K562 (cell line): ENCODE data around the gene SHISA7. TPM values are rescaled to one million over a fixed set of nuclear protein-coding genes. Genes with fewer than 3 reads are reported as not detected.

Experiments
- ATAC-seq: fragments of 200-7000 bp; cut with Tn5 transposase; 3 replicates; pipeline ENCODE4 v1.9.1; 2020; ENCODE audit warnings: moderate library complexity
- BruUV-seq: library from RNA; stranded (reverse); fragments of 400-500 nt; replicated peaks from 2 replicates; lab custom pipeline; 2021; lab: Mats Ljungman, UMichigan
- CTCF ChIA-PET: fragments of 300-600 bp; formaldehyde crosslinking; extraction: SDS; loops from one replicate; lab custom pipeline; 2021; ENCODE audit warnings: low intra/inter-chr PET ratio; lab: Yijun Ruan, JAX
- POLR2A ChIA-PET: fragments of 300-600, 350-650 bp; sonication (Branson Sonifier 250); formaldehyde crosslinking; extraction: SDS; loops from one replicate; lab custom pipeline; 2021; ENCODE audit warnings: antibody characterized with exemption, inconsistent platforms; lab: Yijun Ruan, JAX
- DNase-seq, 4 experiments: peaks; one replicate each; pipeline versions ENCODE4 v3.0.0 to v3.0.0-alpha.2; 2011 to 2018; ENCODE audit warnings: low spot score in 3 of 4, mixed read lengths in 3 of 4; ENCODE audit errors: extremely low read depth in 1 of 4
- FAIRE-seq: peaks from 2 replicates; lab custom pipeline; 2011; peaks lifted over from hg19 to GRCh38; lab: Jason Lieb, UNC
- H2AFZ ChIP-seq: 2 replicates; pipeline ENCODE4 v1.6.0; 2011; ENCODE audit warnings: low read depth, low read length, control low read depth, inconsistent platforms
- H3K27ac ChIP-seq: fragments of 200-600 bp; 3 replicates; pipeline ENCODE4 v1.8.0; 2011; ENCODE audit warnings: low read depth, mild to moderate bottlenecking, control low read depth, inconsistent platforms, low read length, moderate library complexity, mixed read lengths; ENCODE audit errors: extremely low read depth
- H3K27me3 ChIP-seq, 2 experiments: fragments of 300-600 bp in 1 of 2; 2 replicates in 1 of 2; 3 replicates in 1 of 2; pipeline versions ENCODE4 v1.6.0 to v1.8.0; 2011; ENCODE audit warnings: inconsistent platforms in 2 of 2, low read length in 2 of 2, mild to moderate bottlenecking in 1 of 2, mixed read lengths in 1 of 2, moderate library complexity in 1 of 2; ENCODE audit not compliant: control insufficient read depth in 2 of 2, insufficient read depth in 2 of 2
- H3K36me3 ChIP-seq: fragments of 300-600 bp; 3 replicates; pipeline ENCODE4 v1.8.0; 2011; ENCODE audit warnings: mild to moderate bottlenecking, low read length, inconsistent platforms; ENCODE audit not compliant: control insufficient read depth, insufficient read depth
- H3K4me1 ChIP-seq, 2 experiments: fragments of 200-600 bp in 1 of 2; replicated peaks in 1 of 2; 2 replicates in 1 of 2; 3 replicates in 1 of 2; pipeline versions ENCODE4 v1.5.1 to v1.8.0; 2011; ENCODE audit warnings: inconsistent platforms in 2 of 2, low read length in 2 of 2, mild to moderate bottlenecking in 1 of 2, mixed read lengths in 1 of 2, moderate library complexity in 1 of 2; ENCODE audit not compliant: control insufficient read depth in 2 of 2, insufficient read depth in 2 of 2
- H3K4me2 ChIP-seq: 2 replicates; pipeline ENCODE4 v1.6.1; 2011; ENCODE audit warnings: low read length, control low read depth, inconsistent platforms, mixed read lengths; ENCODE audit not compliant: insufficient read depth
- H3K4me3 ChIP-seq: fragments of 200-600 bp; sonication (generic), shearing (Covaris generic); 2 replicates; pipeline ENCODE4 v1.5.1; 2016; ENCODE audit warnings: control low read depth, inconsistent platforms
- H3K79me2 ChIP-seq: fragments of 200-600 bp; 3 replicates; pipeline ENCODE4 v1.8.0; 2011; ENCODE audit warnings: low read length, inconsistent platforms; ENCODE audit not compliant: control insufficient read depth, insufficient read depth
- H3K9ac ChIP-seq, 2 experiments: 2 replicates each; pipeline versions ENCODE4 v1.6.0 to v1.6.1; 2011; ENCODE audit warnings: low read depth in 2 of 2, low read length in 2 of 2, control low read depth in 1 of 2, inconsistent platforms in 1 of 2, mild to moderate bottlenecking in 1 of 2, mixed read lengths in 1 of 2; ENCODE audit not compliant: insufficient read depth in 1 of 2
- H3K9me1 ChIP-seq: one replicate; pipeline ENCODE4 v1.6.0; 2011; ENCODE audit warnings: inconsistent platforms, mild to moderate bottlenecking, low read length, moderate library complexity; ENCODE audit not compliant: control insufficient read depth, insufficient read depth
- H3K9me3 ChIP-seq: replicated peaks from 2 replicates; pipeline ENCODE4 v1.5.1; 2011; ENCODE audit warnings: low read depth, low read length, inconsistent platforms; ENCODE audit not compliant: control insufficient read depth, insufficient read depth
- H4K20me1 ChIP-seq: replicated peaks from 2 replicates; pipeline ENCODE4 v1.6.1; 2011; ENCODE audit warnings: low read length, inconsistent platforms, mixed read lengths; ENCODE audit not compliant: control insufficient read depth, insufficient read depth
- CBX8 ChIP-seq: fragments of 200-600 bp; sonication (generic); IDR thresholded peaks from 2 replicates; pipeline ENCODE4 v1.6.1; 2012; ENCODE audit warnings: borderline replicate concordance, mixed run types, low read depth, mild to moderate bottlenecking, moderate library complexity, mixed read lengths, low read length, control low read depth, inconsistent platforms; ENCODE audit not compliant: poor library complexity, severe bottlenecking; ENCODE audit errors: extremely low read depth
- KLF10 ChIP-seq: fragments of 250-450 bp; sonication (Bioruptor Pico); IDR thresholded peaks from 2 replicates; pipeline ENCODE4 v1.6.1; 2021; ENCODE audit warnings: matching md5 sums
- RBBP5 ChIP-seq: fragments of 200-600 bp; sonication (generic); IDR thresholded peaks from 2 replicates; pipeline ENCODE4 v1.6.1; 2012; ENCODE audit warnings: borderline replicate concordance, mild to moderate bottlenecking, low read length, control low read depth, inconsistent platforms; ENCODE audit not compliant: insufficient read depth, poor library complexity, severe bottlenecking
- SAP30 ChIP-seq: fragments of 200-600 bp; sonication (generic); IDR thresholded peaks from 2 replicates; pipeline ENCODE4 v1.6.1; 2012; ENCODE audit warnings: borderline replicate concordance, low read depth, mild to moderate bottlenecking, moderate library complexity, low read length, control low read depth, inconsistent platforms; ENCODE audit not compliant: insufficient read depth, poor library complexity, severe bottlenecking
- TCFL5 ChIP-seq: fragments of 250-450 bp; sonication (Bioruptor Pico); conservative IDR thresholded peaks from 2 replicates; pipeline ENCODE4 v1.6.1; 2021; ENCODE audit warnings: mild to moderate bottlenecking, moderate library complexity, matching md5 sums
- ZC3H11A ChIP-seq: IDR thresholded peaks from 2 replicates; pipeline ENCODE4 v1.6.1; 2012; ENCODE audit warnings: low read depth, low read length, improper control_type of control experiment
- ZNF778 ChIP-seq: fragments of 450-650 bp; formaldehyde crosslinking; IDR thresholded peaks from 2 replicates; pipeline ENCODE4 v1.4.0; 2020; ENCODE audit warnings: mild to moderate bottlenecking, moderate library complexity
- WGBS: fragments of 100-300 bp; shearing (Covaris generic); methylation state at CpG from one replicate; pipeline ENCODE4 v1.1.6; 2016; ENCODE audit warnings: low coverage, mixed read lengths; ENCODE audit not compliant: insufficient coverage; ENCODE audit errors: missing lambda C conversion rate; 5-methylcytosine and 5-hydroxymethylcytosine counted together
- in situ Hi-C: fragments of 300-500 bp; cut with MboI; formaldehyde crosslinking; loops from 4 replicates; pipeline ENCODE4 v1.15.0; 2018; ENCODE audit warnings: inconsistent platforms, mixed read lengths
- intact Hi-C: fragments of 100-400 bp; cut with micrococcal nuclease; formaldehyde crosslinking; loops from 2 replicates; pipeline ENCODE4 v1.14.2; 2022
- polyA plus RNA-seq, 8 experiments: library from polyadenylated mRNA; depleted of rRNA in 4 of 8; stranded (reverse) in 5 of 8; unstranded in 3 of 8; fragments of >200 nt; fragmentation: Nextera tagmentation in 2 of 8; fragmentation: Illumina TruSeq in 1 of 8; extraction: Ambion mirVana in 2 of 8; extraction: Trizol in 1 of 8; gene quantifications; 2 replicates each; pipeline versions ENCODE4 v1.2.1 to v1.2.3, GENCODE V29; 2011 to 2014; ENCODE audit warnings: inconsistent platforms in 1 of 8, missing spikeins in 1 of 8
- total RNA-seq, 7 experiments: library from RNA; depleted of rRNA in 6 of 7; stranded (reverse); fragments of >200 nt in 6 of 7; fragmentation: Illumina TruSeq in 2 of 7; extraction: Trizol in 2 of 7; gene quantifications; 2 replicates each; pipeline versions ENCODE4 v1.2.1 to v1.2.3, GENCODE V29; 2011 to 2021; ENCODE audit warnings: low replicate concordance in 1 of 7
- TF ChIP-seq, protein P1 (sequence below): fragments of 450-650 bp; IDR thresholded peaks from 2 replicates; pipeline ENCODE4 v1.6.1; 2016; ENCODE audit warnings: antibody characterized with exemption
- TF ChIP-seq, protein P2 (sequence below): fragments of 450-650 bp; IDR thresholded peaks from 2 replicates; pipeline ENCODE4 v1.6.1; 2016; ENCODE audit warnings: low read depth
- TF ChIP-seq, protein P3 (sequence below): fragments of 250-450 bp; sonication (Bioruptor Pico); IDR thresholded peaks from 2 replicates; pipeline ENCODE4 v1.5.0; 2020; ENCODE audit warnings: mild to moderate bottlenecking, borderline replicate concordance

Gene SHISA7
- total and polyA plus RNA-seq, 9 of the 15 experiments (the other 6 are each of a cell fraction or from before 2014, with no cell fraction given), result 0.01 to 0.40 (median 0.07) TPM

DNA sequence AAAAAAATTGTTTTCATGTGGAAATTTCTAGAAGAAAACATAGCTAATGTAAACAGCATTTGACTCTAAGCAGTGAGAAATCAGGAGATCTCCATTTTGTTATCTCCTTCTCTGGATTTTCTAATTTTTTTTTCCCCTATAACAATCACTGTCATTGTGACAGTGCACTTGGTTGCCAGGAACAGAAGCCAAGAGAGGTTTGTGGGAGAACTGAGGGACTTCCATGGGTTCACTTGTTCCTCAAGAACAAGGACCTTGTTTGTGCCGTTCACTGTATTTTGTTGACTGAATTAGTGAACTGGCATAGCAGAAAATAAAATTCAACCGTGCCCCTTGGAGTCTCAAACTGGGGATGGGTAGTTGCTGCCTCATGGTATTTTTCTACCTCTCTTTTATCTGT lies 17.1 kb downstream of the SHISA7 start:
- CTCF ChIA-PET, result no interaction called here
- FAIRE-seq (no peak), DNase-seq (no peak), ATAC-seq (no peak)
- no peak overlapping the region for H3K27ac ChIP-seq
- H3K9me1 ChIP-seq, result no peaks in the 10 kb centered on the region
- no peaks in the 10 kb centered on the region; a peak in 1 of 5 replicates for H3K4me1 ChIP-seq
- H3K36me3 ChIP-seq, result no peaks in the 10 kb centered on the region
- intact Hi-C loops (no loop called here), in situ Hi-C loops (loop anchor here (25.0 kb wide), 1 partner anchor 764 kb away; the partner anchor contains the start of gene LILRB4)
- H3K4me2 ChIP-seq, result no peak overlapping the region
- H3K4me3 ChIP-seq, result no peak overlapping the region
- BruUV-seq, result no TSS peak
- no peak overlapping the region for H2AFZ ChIP-seq
- no peaks in the 10 kb centered on the region for H3K79me2 ChIP-seq
- no peak overlapping the region for H3K9ac ChIP-seq
- POLR2A ChIA-PET, result no interaction called here
- peaks cover 4% of the 10 kb centered on the region; the same call in 1 of the 2 replicates for H3K9me3 ChIP-seq
- H3K27me3 ChIP-seq, result peaks cover 11 to 15% of the 10 kb centered on the region in 2 experiments
- no peaks in the 10 kb centered on the region for H4K20me1 ChIP-seq
- WGBS, result 5% methylated on average over 2 of the region's 2 CpGs
- TF ChIP-seq RBBP5, result no peak
- TF ChIP-seq, protein P1, sequence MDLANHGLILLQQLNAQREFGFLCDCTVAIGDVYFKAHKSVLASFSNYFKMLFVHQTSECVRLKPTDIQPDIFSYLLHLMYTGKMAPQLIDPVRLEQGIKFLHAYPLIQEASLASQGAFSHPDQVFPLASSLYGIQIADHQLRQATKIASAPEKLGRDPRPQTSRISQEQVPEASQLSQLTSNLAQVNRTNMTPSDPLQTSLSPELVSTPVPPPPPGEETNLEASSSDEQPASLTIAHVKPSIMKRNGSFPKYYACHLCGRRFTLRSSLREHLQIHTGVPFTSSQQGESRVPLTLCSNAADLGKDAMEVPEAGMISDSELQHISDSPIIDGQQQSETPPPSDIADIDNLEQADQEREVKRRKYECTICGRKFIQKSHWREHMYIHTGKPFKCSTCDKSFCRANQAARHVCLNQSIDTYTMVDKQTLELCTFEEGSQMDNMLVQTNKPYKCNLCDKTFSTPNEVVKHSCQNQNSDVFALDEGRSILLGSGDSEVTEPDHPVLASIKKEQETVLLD, result no peak
- no peak for TF ChIP-seq TCFL5 (CRISPR knock-in tag)
- TF ChIP-seq, protein P2, sequence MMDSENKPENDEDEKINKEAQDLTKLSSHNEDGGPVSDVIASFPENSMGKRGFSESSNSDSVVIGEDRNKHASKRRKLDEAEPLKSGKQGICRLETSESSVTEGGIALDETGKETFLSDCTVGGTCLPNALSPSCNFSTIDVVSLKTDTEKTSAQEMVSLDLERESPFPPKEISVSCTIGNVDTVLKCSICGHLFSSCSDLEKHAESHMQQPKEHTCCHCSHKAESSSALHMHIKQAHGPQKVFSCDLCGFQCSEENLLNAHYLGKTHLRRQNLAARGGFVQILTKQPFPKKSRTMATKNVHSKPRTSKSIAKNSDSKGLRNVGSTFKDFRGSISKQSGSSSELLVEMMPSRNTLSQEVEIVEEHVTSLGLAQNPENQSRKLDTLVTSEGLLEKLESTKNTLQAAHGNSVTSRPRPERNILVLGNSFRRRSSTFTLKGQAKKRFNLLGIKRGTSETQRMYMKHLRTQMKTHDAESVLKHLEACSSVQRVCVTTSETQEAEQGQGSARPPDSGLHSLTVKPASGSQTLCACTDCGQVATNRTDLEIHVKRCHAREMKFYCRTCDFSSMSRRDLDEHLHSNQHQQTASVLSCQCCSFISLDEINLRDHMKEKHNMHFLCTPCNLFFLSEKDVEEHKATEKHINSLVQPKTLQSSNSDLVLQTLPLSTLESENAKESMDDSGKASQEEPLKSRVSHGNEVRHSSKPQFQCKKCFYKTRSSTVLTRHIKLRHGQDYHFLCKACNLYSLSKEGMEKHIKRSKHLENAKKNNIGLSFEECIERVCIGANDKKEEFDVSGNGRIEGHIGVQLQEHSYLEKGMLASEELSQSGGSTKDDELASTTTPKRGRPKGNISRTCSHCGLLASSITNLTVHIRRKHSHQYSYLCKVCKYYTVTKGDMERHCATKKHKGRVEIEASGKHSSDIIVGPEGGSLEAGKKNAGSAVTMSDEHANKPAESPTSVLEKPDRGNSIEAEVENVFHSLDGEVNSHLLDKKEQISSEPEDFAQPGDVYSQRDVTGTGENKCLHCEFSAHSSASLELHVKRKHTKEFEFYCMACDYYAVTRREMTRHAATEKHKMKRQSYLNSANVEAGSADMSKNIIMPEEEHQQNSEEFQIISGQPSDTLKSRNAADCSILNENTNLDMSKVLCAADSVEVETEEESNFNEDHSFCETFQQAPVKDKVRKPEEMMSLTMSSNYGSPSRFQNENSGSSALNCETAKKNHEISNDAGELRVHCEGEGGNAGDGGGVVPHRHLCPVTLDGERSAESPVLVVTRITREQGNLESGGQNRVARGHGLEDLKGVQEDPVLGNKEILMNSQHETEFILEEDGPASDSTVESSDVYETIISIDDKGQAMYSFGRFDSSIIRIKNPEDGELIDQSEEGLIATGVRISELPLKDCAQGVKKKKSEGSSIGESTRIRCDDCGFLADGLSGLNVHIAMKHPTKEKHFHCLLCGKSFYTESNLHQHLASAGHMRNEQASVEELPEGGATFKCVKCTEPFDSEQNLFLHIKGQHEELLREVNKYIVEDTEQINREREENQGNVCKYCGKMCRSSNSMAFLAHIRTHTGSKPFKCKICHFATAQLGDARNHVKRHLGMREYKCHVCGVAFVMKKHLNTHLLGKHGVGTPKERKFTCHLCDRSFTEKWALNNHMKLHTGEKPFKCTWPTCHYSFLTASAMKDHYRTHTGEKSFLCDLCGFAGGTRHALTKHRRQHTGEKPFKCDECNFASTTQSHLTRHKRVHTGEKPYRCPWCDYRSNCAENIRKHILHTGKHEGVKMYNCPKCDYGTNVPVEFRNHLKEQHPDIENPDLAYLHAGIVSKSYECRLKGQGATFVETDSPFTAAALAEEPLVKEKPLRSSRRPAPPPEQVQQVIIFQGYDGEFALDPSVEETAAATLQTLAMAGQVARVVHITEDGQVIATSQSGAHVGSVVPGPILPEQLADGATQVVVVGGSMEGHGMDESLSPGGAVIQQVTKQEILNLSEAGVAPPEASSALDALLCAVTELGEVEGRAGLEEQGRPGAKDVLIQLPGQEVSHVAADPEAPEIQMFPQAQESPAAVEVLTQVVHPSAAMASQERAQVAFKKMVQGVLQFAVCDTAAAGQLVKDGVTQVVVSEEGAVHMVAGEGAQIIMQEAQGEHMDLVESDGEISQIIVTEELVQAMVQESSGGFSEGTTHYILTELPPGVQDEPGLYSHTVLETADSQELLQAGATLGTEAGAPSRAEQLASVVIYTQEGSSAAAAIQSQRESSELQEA, result no peak
- no peak for TF ChIP-seq CBX8
- TF ChIP-seq ZNF778 (CRISPR knock-in tag), result no peak
- TF ChIP-seq ZC3H11A, result no peak
- TF ChIP-seq SAP30, result no peak
- no peak for TF ChIP-seq KLF10 (CRISPR knock-in tag)
- TF ChIP-seq, protein P3, sequence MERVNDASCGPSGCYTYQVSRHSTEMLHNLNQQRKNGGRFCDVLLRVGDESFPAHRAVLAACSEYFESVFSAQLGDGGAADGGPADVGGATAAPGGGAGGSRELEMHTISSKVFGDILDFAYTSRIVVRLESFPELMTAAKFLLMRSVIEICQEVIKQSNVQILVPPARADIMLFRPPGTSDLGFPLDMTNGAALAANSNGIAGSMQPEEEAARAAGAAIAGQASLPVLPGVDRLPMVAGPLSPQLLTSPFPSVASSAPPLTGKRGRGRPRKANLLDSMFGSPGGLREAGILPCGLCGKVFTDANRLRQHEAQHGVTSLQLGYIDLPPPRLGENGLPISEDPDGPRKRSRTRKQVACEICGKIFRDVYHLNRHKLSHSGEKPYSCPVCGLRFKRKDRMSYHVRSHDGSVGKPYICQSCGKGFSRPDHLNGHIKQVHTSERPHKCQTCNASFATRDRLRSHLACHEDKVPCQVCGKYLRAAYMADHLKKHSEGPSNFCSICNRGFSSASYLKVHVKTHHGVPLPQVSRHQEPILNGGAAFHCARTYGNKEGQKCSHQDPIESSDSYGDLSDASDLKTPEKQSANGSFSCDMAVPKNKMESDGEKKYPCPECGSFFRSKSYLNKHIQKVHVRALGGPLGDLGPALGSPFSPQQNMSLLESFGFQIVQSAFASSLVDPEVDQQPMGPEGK (CRISPR knock-in tag), result no peak
